Astrocyte (in vitro differentiated cells and primary cell): ENCODE results near the gene PSG5.

Experiments used
- EZH2 ChIP-seq: IDR thresholded peaks from 2 replicates; pipeline ENCODE4 v1.6.1; 2012; ENCODE audit warnings: mild to moderate bottlenecking, low read length, inconsistent platforms; ENCODE audit not compliant: insufficient read depth
- TF ChIP-seq, protein P1 (sequence below): IDR thresholded peaks from 2 replicates; pipeline ENCODE4 v1.5.1; 2011; ENCODE audit warnings: low read depth, mild to moderate bottlenecking, inconsistent platforms, low read length, moderate library complexity; ENCODE audit not compliant: insufficient read depth

DNA sequence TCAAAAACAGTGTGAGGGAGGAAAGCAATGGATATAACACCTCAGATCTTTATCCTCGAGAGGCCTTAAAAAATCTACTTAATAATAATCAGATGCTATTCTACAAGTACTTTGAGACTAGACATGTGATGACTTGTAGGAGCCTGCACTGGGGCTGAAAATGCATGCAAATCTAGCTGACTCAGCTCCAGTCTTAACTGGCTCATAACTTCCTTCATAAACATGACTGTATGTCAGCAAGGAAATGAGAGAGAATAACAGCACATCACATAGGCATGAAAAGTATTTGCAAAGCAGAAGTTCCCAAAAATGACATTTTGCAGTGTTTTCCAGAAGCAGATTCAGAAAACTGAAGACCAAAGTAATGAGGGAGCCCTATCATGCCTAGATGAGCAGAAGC, 38.1 kb downstream of the PSG5 start:
- TF ChIP-seq, protein P1, sequence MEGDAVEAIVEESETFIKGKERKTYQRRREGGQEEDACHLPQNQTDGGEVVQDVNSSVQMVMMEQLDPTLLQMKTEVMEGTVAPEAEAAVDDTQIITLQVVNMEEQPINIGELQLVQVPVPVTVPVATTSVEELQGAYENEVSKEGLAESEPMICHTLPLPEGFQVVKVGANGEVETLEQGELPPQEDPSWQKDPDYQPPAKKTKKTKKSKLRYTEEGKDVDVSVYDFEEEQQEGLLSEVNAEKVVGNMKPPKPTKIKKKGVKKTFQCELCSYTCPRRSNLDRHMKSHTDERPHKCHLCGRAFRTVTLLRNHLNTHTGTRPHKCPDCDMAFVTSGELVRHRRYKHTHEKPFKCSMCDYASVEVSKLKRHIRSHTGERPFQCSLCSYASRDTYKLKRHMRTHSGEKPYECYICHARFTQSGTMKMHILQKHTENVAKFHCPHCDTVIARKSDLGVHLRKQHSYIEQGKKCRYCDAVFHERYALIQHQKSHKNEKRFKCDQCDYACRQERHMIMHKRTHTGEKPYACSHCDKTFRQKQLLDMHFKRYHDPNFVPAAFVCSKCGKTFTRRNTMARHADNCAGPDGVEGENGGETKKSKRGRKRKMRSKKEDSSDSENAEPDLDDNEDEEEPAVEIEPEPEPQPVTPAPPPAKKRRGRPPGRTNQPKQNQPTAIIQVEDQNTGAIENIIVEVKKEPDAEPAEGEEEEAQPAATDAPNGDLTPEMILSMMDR = no peak
- no peak for TF ChIP-seq EZH2
